Measurements from ENCODE around the gene HOXB3. TPM values are rescaled to one million over a fixed set of nuclear protein-coding genes. Genes with fewer than 3 reads are reported as not detected.
"Not testable (repeated sequence)": the region's sequence is repeated elsewhere in the genome, so short reads cannot be mapped to it uniquely, and the experiment has no call there.

HOXB3 gene
- total RNA-seq, 2 donors from 2014 or later, result 26.8 to 33.3 TPM

GRCh38 chr17:48513666-48514455 lies 76.2 kb downstream of the HOXB3 start:
- TF ChIP-seq CTCF (IDR thresholded peaks at IDR 0.05), result no peak
- Histone ChIP-seq H3K4me1 (ENCODE audit: control insufficient read depth in 1 of 2, low read depth in 2 of 2) (no peaks in the 10 kb centered on the region), H3K27ac (no peak overlapping the region), H3K4me3 (no peak overlapping the region), H3K27me3 (replicated peaks; ENCODE audit: insufficient read depth) (no peaks in the 10 kb centered on the region), H3K9me3 (no peaks in the 10 kb centered on the region), H3K36me3 (no peaks in the 10 kb centered on the region)
- ATAC-seq (ENCODE audit: insufficient number of reproducible peaks, low FRiP score, low read depth), result no peak
- DNase-seq (ENCODE audit: low spot score), result no peak

GRCh38 chr17:48513097-48513496 lies 76.9 kb downstream of the HOXB3 start:
- no peaks in the 10 kb centered on the region for H3K4me1 ChIP-seq (ENCODE audit: control insufficient read depth in 1 of 2, low read depth in 2 of 2)
- no peaks in the 10 kb centered on the region for H3K9me3 ChIP-seq
- DNase-seq (ENCODE audit: low spot score), result no peak
- H3K27ac ChIP-seq, result no peak overlapping the region
- no peak overlapping the region for H3K4me3 ChIP-seq
- no peak for TF ChIP-seq CTCF (IDR thresholded peaks at IDR 0.05)
- no peaks in the 10 kb centered on the region for H3K36me3 ChIP-seq
- no peaks in the 10 kb centered on the region for H3K27me3 ChIP-seq (replicated peaks; ENCODE audit: insufficient read depth)
- no peak for ATAC-seq (ENCODE audit: insufficient number of reproducible peaks, low FRiP score, low read depth)

GRCh38 chr17:48510761-48511604 lies 79.1 kb downstream of the HOXB3 start:
- Histone ChIP-seq H3K9me3 (no peaks in the 10 kb centered on the region), H3K27me3 (replicated peaks; ENCODE audit: insufficient read depth) (no peaks in the 10 kb centered on the region), H3K4me1 (ENCODE audit: control insufficient read depth in 1 of 2, low read depth in 2 of 2) (no peaks in the 10 kb centered on the region), H3K4me3 (no peak overlapping the region), H3K36me3 (no peaks in the 10 kb centered on the region), H3K27ac (no peak overlapping the region)
- no peak for TF ChIP-seq CTCF (IDR thresholded peaks at IDR 0.05)
- DNase-seq (ENCODE audit: low spot score) (no peak), ATAC-seq (ENCODE audit: insufficient number of reproducible peaks, low FRiP score, low read depth) (no peak)

- Histone ChIP-seq H3K9me3 (no peaks in the 10 kb centered on the region), H3K27ac (no peak overlapping the region), H3K4me1 (ENCODE audit: control insufficient read depth in 1 of 2, low read depth in 2 of 2) (no peaks in the 10 kb centered on the region), H3K4me3 (no peak overlapping the region), H3K27me3 (replicated peaks; ENCODE audit: insufficient read depth) (no peaks in the 10 kb centered on the region), H3K36me3 (no peaks in the 10 kb centered on the region)
- ATAC-seq (ENCODE audit: insufficient number of reproducible peaks, low FRiP score, low read depth), result no peak
- no peak for TF ChIP-seq CTCF (IDR thresholded peaks at IDR 0.05)
- no peak for DNase-seq (ENCODE audit: low spot score)
Measured at GRCh38 chr17:48510381-48510760, 79.7 kb downstream of the HOXB3 start.

- H3K27me3 ChIP-seq (replicated peaks; ENCODE audit: insufficient read depth); H3K36me3 ChIP-seq; H3K27ac ChIP-seq; ATAC-seq (ENCODE audit: insufficient number of reproducible peaks, low FRiP score, low read depth); H3K4me1 ChIP-seq (ENCODE audit: control insufficient read depth in 1 of 2, low read depth in 2 of 2); DNase-seq (ENCODE audit: low spot score); H3K9me3 ChIP-seq; H3K4me3 ChIP-seq: not testable (repeated sequence)
Measured at GRCh38 chr17:48509708-48510107, 80.3 kb downstream of the HOXB3 start.

All from thoracic aorta (tissue), 2 donors.